Measurements from ENCODE around the gene CRYZ. TPM values are rescaled to one million over a fixed set of nuclear protein-coding genes. Genes with fewer than 3 reads are reported as not detected.

Gene CRYZ
- polyA plus RNA-seq, 1 of the 3 experiments (the other 2 are of a cell fraction) = 57.2 TPM

DNA sequence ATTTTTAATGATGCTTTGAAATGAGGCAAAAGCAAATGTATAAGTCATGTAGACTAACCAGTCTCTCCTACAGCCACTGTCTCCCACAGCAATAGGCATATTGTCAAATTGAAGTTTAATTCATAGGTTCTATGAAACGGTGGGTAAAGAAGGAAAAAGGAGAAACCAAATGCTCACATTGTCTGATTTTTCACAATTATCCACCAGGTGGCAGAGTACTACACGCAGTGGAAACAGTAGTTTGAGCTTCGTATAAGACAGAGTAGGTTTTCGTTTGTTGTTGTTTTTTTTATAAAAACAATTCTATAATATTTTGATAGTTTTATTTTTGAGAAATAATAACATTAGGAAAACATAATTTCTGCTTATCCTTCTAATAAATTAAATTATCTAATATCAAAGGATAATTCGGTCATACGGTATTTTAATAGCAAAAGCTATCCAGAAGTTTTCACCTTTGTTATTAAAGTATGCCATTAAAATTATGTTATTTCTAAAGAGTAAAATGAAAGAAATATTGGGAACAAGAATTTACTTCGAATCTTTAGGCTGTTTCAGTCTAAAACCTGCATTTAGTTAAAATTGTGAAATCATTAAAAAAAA lies 39.2 kb upstream of the CRYZ start:
- CTCF ChIA-PET = interaction anchor here (0.5 to 3.5 kb wide), 31 partner anchors 9 to 1176 kb away, joined by 3 to 79 read pairs (median 3); partner anchors contain the start of gene LHX8
- TF ChIP-seq, protein P1, sequence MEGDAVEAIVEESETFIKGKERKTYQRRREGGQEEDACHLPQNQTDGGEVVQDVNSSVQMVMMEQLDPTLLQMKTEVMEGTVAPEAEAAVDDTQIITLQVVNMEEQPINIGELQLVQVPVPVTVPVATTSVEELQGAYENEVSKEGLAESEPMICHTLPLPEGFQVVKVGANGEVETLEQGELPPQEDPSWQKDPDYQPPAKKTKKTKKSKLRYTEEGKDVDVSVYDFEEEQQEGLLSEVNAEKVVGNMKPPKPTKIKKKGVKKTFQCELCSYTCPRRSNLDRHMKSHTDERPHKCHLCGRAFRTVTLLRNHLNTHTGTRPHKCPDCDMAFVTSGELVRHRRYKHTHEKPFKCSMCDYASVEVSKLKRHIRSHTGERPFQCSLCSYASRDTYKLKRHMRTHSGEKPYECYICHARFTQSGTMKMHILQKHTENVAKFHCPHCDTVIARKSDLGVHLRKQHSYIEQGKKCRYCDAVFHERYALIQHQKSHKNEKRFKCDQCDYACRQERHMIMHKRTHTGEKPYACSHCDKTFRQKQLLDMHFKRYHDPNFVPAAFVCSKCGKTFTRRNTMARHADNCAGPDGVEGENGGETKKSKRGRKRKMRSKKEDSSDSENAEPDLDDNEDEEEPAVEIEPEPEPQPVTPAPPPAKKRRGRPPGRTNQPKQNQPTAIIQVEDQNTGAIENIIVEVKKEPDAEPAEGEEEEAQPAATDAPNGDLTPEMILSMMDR (IDR thresholded peaks at IDR 0.05) = peak; percentile 76
- TF ChIP-seq RAD21 (IDR thresholded peaks at IDR 0.05; ENCODE audit: low read length) (peak; percentile 86), MEF2A (IDR thresholded peaks at IDR 0.05; ENCODE audit: borderline replicate concordance, low read depth) (no peak), CHD2 (IDR thresholded peaks at IDR 0.05; ENCODE audit: low read length, partially characterized antibody) (no peak), SMC3 (IDR thresholded peaks at IDR 0.05; ENCODE audit: low read depth, low read length) (peak; percentile 83), RXRA (IDR thresholded peaks at IDR 0.05; ENCODE audit: borderline replicate concordance, low read depth) (no peak)
- POLR2A ChIA-PET = interaction anchor here (0.7 kb wide), 1 partner anchor 105 kb away, joined by 4 read pairs; no protein-coding TSS in a partner anchor
- H3K27me3 ChIP-seq (ENCODE audit: insufficient read depth) = 0 out of 2 replicates have a peak, but pooled peaks cover 5% of the 10 kb centered on the region
- no peak overlapping the region for H3K27ac ChIP-seq (ENCODE audit: low read depth in 2 of 2, low read length in 1 of 2)
- H3K9me2 ChIP-seq = no peaks in the 10 kb centered on the region
- no peaks in the 10 kb centered on the region for H3F3A ChIP-seq (replicated peaks; ENCODE audit: insufficient read depth)
- H3K79me2 ChIP-seq (ENCODE audit: insufficient read depth) = no peaks in the 10 kb centered on the region
- WGBS (ENCODE audit: low lambda C conversion rate) = 32% methylated on average over 7 of the region's 7 CpGs
- H3K9ac ChIP-seq = no peak overlapping the region
- no peaks in the 10 kb centered on the region for H3K9me3 ChIP-seq
- DNase-seq = peak; percentile 7
- H3K4me2 ChIP-seq = no peak overlapping the region
- no peaks in the 10 kb centered on the region for H4K20me1 ChIP-seq (ENCODE audit: insufficient read depth)
- H3K4me1 ChIP-seq (ENCODE audit: control insufficient read depth in 1 of 2, insufficient read depth in 2 of 2, low read depth in 1 of 2, low read length in 1 of 2) = no peaks in the 10 kb centered on the region; a peak in 1 of 4 replicates
- H3K36me3 ChIP-seq (replicated peaks in 1 of 2; ENCODE audit: control insufficient read depth in 1 of 2, insufficient read depth in 2 of 2, low read length in 1 of 2) = no peaks in the 10 kb centered on the region
- H2AFZ ChIP-seq (ENCODE audit: low read depth) = no peak overlapping the region
- peak overlapping the region in 1 of 2 experiments; percentile 22; a peak in 1 of 4 replicates for H3K4me3 ChIP-seq (ENCODE audit: low read depth in 2 of 2, low read length in 1 of 2)

DNA sequence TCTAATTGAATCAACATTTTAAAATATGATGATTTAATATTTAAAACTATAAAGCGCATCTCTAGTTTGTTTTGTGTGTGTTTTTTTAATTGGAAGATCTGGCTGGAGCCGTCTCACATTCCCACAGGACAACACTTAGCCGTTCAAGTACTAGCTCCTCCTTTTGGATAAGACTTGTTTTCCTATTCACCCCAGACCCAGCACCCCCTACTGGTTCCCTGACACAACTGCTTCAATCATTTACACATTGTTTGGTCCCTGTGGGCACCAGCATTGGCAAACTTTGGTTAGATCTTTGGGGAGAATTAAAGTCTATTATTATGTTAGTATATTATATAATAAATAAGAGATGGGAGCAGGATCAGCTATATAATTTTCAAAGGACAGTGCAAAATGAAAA lies 34.6 kb upstream of the CRYZ start:
- 90% methylated on average over 3 of the region's 3 CpGs for WGBS (ENCODE audit: low lambda C conversion rate)
- no peaks in the 10 kb centered on the region for H3K79me2 ChIP-seq (ENCODE audit: insufficient read depth)

More for the DNA sequence above, 34.6 kb upstream of the CRYZ start:
- H3K27ac ChIP-seq (ENCODE audit: low read depth in 2 of 2, low read length in 1 of 2) = no peak overlapping the region
- no peak overlapping the region for H3K4me3 ChIP-seq (ENCODE audit: low read depth in 2 of 2, low read length in 1 of 2)
- POLR2A ChIA-PET = no interaction called here
- H3K27me3 ChIP-seq (ENCODE audit: insufficient read depth) = no peaks in the 10 kb centered on the region
- H4K20me1 ChIP-seq (ENCODE audit: insufficient read depth) = no peaks in the 10 kb centered on the region
- no peaks in the 10 kb centered on the region; a peak in 1 of 4 replicates for H3K4me1 ChIP-seq (ENCODE audit: control insufficient read depth in 1 of 2, insufficient read depth in 2 of 2, low read depth in 1 of 2, low read length in 1 of 2)
- DNase-seq = no peak
- no peaks in the 10 kb centered on the region for H3K9me2 ChIP-seq
- no peaks in the 10 kb centered on the region for H3F3A ChIP-seq (replicated peaks; ENCODE audit: insufficient read depth)
- H3K4me2 ChIP-seq = no peak overlapping the region
- no peak overlapping the region for H3K9ac ChIP-seq
- peaks cover 18 to 22% of the 10 kb centered on the region in 2 experiments for H3K36me3 ChIP-seq (replicated peaks in 1 of 2; ENCODE audit: control insufficient read depth in 1 of 2, insufficient read depth in 2 of 2, low read length in 1 of 2)
- no peak overlapping the region for H2AFZ ChIP-seq (ENCODE audit: low read depth)
- TF ChIP-seq, protein P2, sequence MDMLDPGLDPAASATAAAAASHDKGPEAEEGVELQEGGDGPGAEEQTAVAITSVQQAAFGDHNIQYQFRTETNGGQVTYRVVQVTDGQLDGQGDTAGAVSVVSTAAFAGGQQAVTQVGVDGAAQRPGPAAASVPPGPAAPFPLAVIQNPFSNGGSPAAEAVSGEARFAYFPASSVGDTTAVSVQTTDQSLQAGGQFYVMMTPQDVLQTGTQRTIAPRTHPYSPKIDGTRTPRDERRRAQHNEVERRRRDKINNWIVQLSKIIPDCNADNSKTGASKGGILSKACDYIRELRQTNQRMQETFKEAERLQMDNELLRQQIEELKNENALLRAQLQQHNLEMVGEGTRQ (IDR thresholded peaks at IDR 0.05; ENCODE audit: borderline replicate concordance, low read depth, low read length) = no peak
- TF ChIP-seq, protein P1 (IDR thresholded peaks at IDR 0.05) = peak; percentile 44
- TF ChIP-seq CHD2 (IDR thresholded peaks at IDR 0.05; ENCODE audit: low read length, partially characterized antibody) (no peak), RCOR1 (IDR thresholded peaks at IDR 0.05; ENCODE audit: low read length) (no peak)
- H3K9me3 ChIP-seq = no peaks in the 10 kb centered on the region
- CTCF ChIA-PET = interaction anchor here (1.2 to 1.3 kb wide), 2 partner anchors 24 to 435 kb away, joined by 3 to 7 read pairs; no protein-coding TSS in a partner anchor
